Astrocyte of the cerebellum (primary cell): ENCODE data around the gene CYTH1.
A peak's percentile ranks its signal among the peaks of the same experiment; 100 is the strongest.

ENCODE experiments used
- DNase-seq: peaks from one replicate; pipeline ENCODE4 v3.0.0-alpha.2; 2011; ENCODE audit warnings: low read depth
- H3K4me3 ChIP-seq: 2 replicates; pipeline ENCODE4 v1.5.1; 2011; ENCODE audit warnings: mild to moderate bottlenecking, low read depth, low read length, moderate library complexity
- in situ Hi-C: cut with HindIII; loops from 2 replicates; pipeline ENCODE4 v1.10.0; 2017; ENCODE audit warnings: low sequenced_read_pairs
- TF ChIP-seq, protein P1 (sequence below): IDR thresholded peaks from 2 replicates; pipeline ENCODE4 v1.5.1; 2012; ENCODE audit warnings: low read length, low read depth, moderate library complexity, mild to moderate bottlenecking; ENCODE audit errors: missing control alignments

Gene CYTH1

DNA sequence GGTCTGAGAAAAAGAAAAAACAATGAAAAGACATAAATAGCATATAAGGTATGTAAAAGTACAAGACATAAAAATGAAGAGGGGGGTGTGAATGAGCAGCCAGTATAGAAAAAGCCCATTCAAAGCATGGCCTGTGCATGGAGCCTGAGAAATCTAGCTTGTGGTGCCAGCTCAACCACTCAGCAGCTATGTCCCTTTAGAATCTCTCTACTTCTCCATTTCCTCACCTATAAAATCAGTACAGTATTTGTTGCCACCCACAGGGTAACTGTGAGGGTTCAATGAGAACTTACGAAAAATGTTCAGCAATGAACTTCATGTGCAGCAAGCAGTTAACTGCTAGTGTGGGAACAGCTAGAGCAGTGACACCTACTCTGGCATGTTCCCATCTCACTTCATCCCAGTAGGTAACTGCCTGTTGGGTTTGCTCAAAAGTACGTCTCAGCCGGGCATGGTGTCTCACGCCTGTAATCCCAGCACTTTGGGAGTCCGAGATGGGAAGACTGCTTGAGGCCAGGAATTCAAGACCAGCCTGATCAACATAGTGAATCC lies 15.3 kb downstream of the CYTH1 start:
- in situ Hi-C loops, result no loop called here
- no peak overlapping the region for H3K4me3 ChIP-seq
- DNase-seq, result no peak
- TF ChIP-seq, protein P1, sequence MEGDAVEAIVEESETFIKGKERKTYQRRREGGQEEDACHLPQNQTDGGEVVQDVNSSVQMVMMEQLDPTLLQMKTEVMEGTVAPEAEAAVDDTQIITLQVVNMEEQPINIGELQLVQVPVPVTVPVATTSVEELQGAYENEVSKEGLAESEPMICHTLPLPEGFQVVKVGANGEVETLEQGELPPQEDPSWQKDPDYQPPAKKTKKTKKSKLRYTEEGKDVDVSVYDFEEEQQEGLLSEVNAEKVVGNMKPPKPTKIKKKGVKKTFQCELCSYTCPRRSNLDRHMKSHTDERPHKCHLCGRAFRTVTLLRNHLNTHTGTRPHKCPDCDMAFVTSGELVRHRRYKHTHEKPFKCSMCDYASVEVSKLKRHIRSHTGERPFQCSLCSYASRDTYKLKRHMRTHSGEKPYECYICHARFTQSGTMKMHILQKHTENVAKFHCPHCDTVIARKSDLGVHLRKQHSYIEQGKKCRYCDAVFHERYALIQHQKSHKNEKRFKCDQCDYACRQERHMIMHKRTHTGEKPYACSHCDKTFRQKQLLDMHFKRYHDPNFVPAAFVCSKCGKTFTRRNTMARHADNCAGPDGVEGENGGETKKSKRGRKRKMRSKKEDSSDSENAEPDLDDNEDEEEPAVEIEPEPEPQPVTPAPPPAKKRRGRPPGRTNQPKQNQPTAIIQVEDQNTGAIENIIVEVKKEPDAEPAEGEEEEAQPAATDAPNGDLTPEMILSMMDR, result no peak

DNA sequence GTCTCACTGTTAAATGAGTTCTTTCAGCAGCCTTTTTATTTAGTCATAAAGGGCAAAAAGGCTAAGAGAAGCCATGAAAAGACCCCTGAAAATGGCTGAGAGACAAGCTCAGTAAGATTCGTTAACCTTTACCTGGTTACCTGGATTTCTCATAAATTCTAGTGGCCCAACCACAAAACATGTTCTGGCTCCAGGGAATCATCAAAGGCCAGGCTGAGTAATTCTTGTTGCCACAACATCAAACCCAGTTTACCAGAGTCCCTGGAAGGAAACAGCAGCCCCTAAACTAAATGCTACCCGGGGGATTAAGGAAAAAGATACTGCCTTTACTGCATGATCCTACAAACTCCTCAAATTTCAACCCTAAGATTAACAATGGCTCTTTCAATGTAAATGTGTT lies 15.8 kb downstream of the CYTH1 start:
- in situ Hi-C loops, result no loop called here
- TF ChIP-seq, protein P1, result no peak
- no peak for DNase-seq
- H3K4me3 ChIP-seq, result no peak overlapping the region

DNA sequence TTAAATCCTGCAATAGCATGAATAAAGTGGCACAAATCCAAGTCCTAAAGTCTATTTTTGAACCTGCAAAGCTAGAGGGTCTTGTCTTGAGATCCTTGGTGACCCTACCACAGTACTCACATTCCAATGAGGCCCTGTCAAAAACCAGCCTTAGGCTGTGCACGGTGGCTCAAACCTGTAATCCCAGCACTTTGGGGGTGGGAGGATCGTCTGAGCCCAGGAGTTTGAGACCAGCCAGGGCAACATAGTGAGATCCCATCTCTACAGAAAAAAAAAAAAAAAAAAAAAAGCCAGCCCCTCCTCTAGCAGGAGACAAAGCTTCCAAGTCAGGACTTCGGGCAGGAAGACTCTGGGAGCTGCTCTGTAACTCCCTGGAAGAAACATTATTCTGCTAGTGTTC lies 16.3 kb downstream of the CYTH1 start:
- no peak for DNase-seq
- TF ChIP-seq, protein P1, result no peak
- no peak overlapping the region for H3K4me3 ChIP-seq
- in situ Hi-C loops, result no loop called here

DNA sequence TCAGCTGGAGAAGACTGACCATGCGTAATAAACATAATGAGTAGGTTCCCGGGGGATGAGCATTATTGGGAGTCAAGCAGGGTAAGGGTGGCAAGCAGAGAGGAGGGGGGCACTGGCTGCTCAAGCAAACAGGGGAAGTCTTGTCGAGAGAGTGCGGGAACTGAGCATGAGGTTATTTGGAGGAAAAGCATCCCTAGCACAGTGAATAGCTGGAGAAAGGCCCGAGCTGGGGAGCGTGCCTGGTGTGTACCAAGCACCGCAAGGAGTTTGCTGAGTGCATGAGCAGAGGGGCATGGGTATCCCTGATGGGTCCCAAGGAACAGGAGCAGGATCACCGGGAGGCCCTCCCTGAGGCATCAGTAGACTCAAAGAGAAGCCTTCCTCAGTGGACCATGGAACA lies 17.2 kb downstream of the CYTH1 start:
- no peak overlapping the region for H3K4me3 ChIP-seq
- DNase-seq, result no peak
- in situ Hi-C loops, result no loop called here
- TF ChIP-seq, protein P1, result no peak

DNA sequence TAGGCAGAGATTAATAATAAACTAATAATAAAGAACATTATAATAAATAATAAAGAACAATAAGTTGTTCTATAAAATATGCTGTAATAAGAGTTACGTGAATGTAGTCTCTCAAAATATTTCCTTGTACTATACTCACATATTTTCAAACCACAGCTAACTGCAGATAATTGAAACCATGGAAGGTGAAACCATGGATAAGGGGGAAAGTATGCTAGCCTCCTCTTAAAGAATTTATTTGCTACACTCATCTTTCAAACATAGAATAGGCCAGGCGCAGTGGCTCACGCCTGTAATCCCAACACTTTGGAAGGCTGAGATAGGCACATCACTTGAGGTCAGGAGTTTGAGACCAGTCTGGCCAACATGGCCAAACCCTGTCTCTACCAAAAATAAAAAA lies 18.5 kb downstream of the CYTH1 start:
- H3K4me3 ChIP-seq, result no peak overlapping the region
- TF ChIP-seq, protein P1, result no peak
- in situ Hi-C loops, result no loop called here
- peak; percentile 63 for DNase-seq

DNA sequence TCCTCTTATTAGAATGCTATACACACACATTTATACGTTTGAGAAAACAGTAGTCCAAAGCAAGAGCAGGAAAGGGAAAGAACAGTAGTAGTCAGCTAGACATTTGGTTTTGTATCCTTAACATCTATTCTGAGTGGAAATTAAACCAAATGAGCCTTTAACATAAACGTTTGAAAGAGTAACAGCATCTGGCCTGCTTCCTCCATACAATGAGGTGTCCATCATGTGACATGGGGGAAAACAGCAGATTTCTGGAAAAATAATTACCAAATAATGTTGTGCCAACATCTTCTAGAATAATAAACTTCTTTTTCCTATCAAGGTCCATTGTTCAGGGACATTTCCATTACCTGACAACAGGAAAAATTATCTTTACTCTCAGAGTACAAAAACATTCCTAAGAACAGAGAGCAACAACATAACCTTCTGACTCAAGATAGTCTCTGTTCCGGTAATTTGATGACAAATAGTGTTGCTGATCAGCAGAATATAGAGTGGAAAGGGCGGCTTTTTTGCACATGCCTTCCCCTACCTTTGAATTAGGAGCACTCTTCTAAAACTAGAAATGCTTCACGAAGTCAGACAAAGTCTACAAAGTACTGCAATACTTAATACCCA lies 20.2 kb downstream of the CYTH1 start:
- no peak overlapping the region for H3K4me3 ChIP-seq
- DNase-seq, result no peak
- TF ChIP-seq, protein P1, result no peak
- in situ Hi-C loops, result no loop called here
